ENCODE measurements around the gene KLHL29.

DNA sequence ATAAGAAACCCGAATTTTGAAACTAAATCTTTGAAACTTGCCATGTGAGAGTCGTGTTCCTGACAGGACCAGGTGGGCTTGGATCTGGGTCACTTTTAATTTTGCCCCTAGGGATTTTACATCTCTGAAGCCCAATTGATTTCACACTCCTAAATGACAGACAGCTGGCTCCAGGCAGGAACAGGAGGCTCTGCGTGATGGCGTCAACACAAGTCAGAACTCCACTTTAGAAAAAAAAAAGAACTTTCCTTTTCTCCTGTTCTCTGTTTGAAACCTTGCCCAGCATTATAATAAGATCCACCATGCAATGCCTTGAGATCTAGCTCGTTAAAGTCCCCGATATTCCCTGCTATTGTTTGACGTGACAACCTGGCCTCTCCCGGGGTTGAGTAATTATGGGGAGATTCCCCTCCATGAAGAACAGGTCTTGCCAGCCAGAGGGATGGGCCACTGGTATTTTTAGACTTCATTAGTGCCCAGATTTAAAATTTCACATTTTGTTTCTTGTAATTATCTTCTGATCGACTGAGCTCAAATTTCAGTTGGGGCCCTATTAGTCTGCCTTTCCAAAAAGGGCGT lies 260.3 kb downstream of the KLHL29 start:
- TF ChIP-seq, protein P1, sequence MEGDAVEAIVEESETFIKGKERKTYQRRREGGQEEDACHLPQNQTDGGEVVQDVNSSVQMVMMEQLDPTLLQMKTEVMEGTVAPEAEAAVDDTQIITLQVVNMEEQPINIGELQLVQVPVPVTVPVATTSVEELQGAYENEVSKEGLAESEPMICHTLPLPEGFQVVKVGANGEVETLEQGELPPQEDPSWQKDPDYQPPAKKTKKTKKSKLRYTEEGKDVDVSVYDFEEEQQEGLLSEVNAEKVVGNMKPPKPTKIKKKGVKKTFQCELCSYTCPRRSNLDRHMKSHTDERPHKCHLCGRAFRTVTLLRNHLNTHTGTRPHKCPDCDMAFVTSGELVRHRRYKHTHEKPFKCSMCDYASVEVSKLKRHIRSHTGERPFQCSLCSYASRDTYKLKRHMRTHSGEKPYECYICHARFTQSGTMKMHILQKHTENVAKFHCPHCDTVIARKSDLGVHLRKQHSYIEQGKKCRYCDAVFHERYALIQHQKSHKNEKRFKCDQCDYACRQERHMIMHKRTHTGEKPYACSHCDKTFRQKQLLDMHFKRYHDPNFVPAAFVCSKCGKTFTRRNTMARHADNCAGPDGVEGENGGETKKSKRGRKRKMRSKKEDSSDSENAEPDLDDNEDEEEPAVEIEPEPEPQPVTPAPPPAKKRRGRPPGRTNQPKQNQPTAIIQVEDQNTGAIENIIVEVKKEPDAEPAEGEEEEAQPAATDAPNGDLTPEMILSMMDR (IDR thresholded peaks at IDR 0.05), result no peak
- no peak for TF ChIP-seq EP300 (IDR thresholded peaks at IDR 0.05; ENCODE audit: borderline replicate concordance in 1 of 2, low read depth in 1 of 2, low read length in 1 of 2)
- TF ChIP-seq, protein P2, sequence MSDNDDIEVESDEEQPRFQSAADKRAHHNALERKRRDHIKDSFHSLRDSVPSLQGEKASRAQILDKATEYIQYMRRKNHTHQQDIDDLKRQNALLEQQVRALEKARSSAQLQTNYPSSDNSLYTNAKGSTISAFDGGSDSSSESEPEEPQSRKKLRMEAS (IDR thresholded peaks at IDR 0.05; ENCODE audit: low read depth), result no peak
- TF ChIP-seq NFIC (IDR thresholded peaks at IDR 0.05; ENCODE audit: borderline replicate concordance), result no peak
- TF ChIP-seq SIN3A (IDR thresholded peaks at IDR 0.05; ENCODE audit: borderline replicate concordance, low read depth, low read length), result no peak
- no peak for TF ChIP-seq TEAD4 (IDR thresholded peaks at IDR 0.05; ENCODE audit: borderline replicate concordance, insufficient read depth)
- TF ChIP-seq, protein P3, sequence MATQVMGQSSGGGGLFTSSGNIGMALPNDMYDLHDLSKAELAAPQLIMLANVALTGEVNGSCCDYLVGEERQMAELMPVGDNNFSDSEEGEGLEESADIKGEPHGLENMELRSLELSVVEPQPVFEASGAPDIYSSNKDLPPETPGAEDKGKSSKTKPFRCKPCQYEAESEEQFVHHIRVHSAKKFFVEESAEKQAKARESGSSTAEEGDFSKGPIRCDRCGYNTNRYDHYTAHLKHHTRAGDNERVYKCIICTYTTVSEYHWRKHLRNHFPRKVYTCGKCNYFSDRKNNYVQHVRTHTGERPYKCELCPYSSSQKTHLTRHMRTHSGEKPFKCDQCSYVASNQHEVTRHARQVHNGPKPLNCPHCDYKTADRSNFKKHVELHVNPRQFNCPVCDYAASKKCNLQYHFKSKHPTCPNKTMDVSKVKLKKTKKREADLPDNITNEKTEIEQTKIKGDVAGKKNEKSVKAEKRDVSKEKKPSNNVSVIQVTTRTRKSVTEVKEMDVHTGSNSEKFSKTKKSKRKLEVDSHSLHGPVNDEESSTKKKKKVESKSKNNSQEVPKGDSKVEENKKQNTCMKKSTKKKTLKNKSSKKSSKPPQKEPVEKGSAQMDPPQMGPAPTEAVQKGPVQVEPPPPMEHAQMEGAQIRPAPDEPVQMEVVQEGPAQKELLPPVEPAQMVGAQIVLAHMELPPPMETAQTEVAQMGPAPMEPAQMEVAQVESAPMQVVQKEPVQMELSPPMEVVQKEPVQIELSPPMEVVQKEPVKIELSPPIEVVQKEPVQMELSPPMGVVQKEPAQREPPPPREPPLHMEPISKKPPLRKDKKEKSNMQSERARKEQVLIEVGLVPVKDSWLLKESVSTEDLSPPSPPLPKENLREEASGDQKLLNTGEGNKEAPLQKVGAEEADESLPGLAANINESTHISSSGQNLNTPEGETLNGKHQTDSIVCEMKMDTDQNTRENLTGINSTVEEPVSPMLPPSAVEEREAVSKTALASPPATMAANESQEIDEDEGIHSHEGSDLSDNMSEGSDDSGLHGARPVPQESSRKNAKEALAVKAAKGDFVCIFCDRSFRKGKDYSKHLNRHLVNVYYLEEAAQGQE (IDR thresholded peaks at IDR 0.05; ENCODE audit: low read depth, low read length), result no peak

Measured in SK-N-SH (cell line).